GM23338 (cell line): ENCODE data around the gene KCNIP3. TPM values are rescaled to one million over a fixed set of nuclear protein-coding genes. Genes with fewer than 3 reads are reported as not detected.

Experiments used
- ATAC-seq: fragments of 200-7000 bp; cut with Tn5 transposase; 3 replicates; pipeline ENCODE4 v1.9.1; 2020
- DNase-seq: peaks from one replicate; pipeline ENCODE4 v3.0.0-alpha.2; 2015; ENCODE audit warnings: low spot score
- H2AFZ ChIP-seq: fragments of 200-600 bp; sonication (generic); 2 replicates; pipeline ENCODE4 v1.8.0; 2016; ENCODE audit warnings: antibody characterized with exemption, mild to moderate bottlenecking, moderate library complexity
- H3F3A ChIP-seq: fragments of 200-600 bp; sonication (generic); replicated peaks from 2 replicates; pipeline ENCODE4 v1.8.0; 2017; ENCODE audit warnings: antibody characterized with exemption, mixed run types, low read depth
- H3K27ac ChIP-seq: fragments of 200-600 bp; sonication (generic); 2 replicates; pipeline ENCODE4 v1.6.1; 2016; ENCODE audit warnings: low read depth
- H3K27me3 ChIP-seq: fragments of 200-600 bp; sonication (generic); 2 replicates; pipeline ENCODE4 v1.8.0; 2016; ENCODE audit warnings: mild to moderate bottlenecking, mixed run types, moderate library complexity; ENCODE audit not compliant: insufficient read depth
- H3K36me3 ChIP-seq: fragments of 200-600 bp; sonication (generic); 2 replicates; pipeline ENCODE4 v1.8.0; 2016; ENCODE audit warnings: mild to moderate bottlenecking; ENCODE audit not compliant: insufficient read depth
- H3K4me1 ChIP-seq: fragments of 200-600 bp; sonication (generic); 2 replicates; pipeline ENCODE4 v1.8.0; 2016; ENCODE audit warnings: mild to moderate bottlenecking, moderate library complexity; ENCODE audit not compliant: insufficient read depth
- H3K4me2 ChIP-seq: fragments of 200-600 bp; sonication (generic); 2 replicates; pipeline ENCODE4 v1.7.1; 2017; ENCODE audit warnings: mixed run types
- H3K4me3 ChIP-seq: fragments of 200-600 bp; sonication (generic); 2 replicates; pipeline ENCODE4 v1.6.1; 2016; ENCODE audit warnings: mixed run types
- H3K79me2 ChIP-seq: fragments of 200-600 bp; sonication (generic); replicated peaks from 2 replicates; pipeline ENCODE4 v1.8.0; 2017; ENCODE audit warnings: mild to moderate bottlenecking; ENCODE audit not compliant: insufficient read depth
- H3K9me2 ChIP-seq: fragments of 200-600 bp; sonication (generic); 2 replicates; pipeline ENCODE4 v1.8.0; 2017; ENCODE audit not compliant: insufficient read depth
- H4K20me1 ChIP-seq: fragments of 200-600 bp; sonication (generic); replicated peaks from 2 replicates; pipeline ENCODE4 v1.8.0; 2017; ENCODE audit warnings: mild to moderate bottlenecking; ENCODE audit not compliant: insufficient read depth
- H3K27ac Mint-ChIP-seq: 2 replicates; pipeline ENCODE4 v1.8.0; 2020; ENCODE audit warnings: inconsistent platforms, mild to moderate bottlenecking, moderate library complexity, mixed read lengths
- H3K27me3 Mint-ChIP-seq: 3 replicates; pipeline ENCODE4 v1.8.0; 2022; ENCODE audit warnings: low read depth, mild to moderate bottlenecking, moderate library complexity, mixed read lengths, inconsistent platforms; ENCODE audit not compliant: insufficient read depth, poor library complexity
- H3K36me3 Mint-ChIP-seq: 3 replicates; pipeline ENCODE4 v1.8.0; 2021; ENCODE audit warnings: low read depth, mild to moderate bottlenecking, inconsistent platforms, moderate library complexity, mixed read lengths
- H3K4me1 Mint-ChIP-seq: 3 replicates; pipeline ENCODE4 v1.8.0; 2020; ENCODE audit warnings: mild to moderate bottlenecking, inconsistent platforms, mixed read lengths
- H3K4me3 Mint-ChIP-seq: 3 replicates; pipeline ENCODE4 v1.8.0; 2021; ENCODE audit warnings: moderate library complexity, mild to moderate bottlenecking, inconsistent platforms, mixed read lengths
- H3K9me3 Mint-ChIP-seq: 3 replicates; pipeline ENCODE4 v1.8.0; 2020; ENCODE audit warnings: moderate library complexity, mild to moderate bottlenecking, inconsistent platforms, mixed read lengths
- CREB1 ChIP-seq: fragments of 250-450 bp; sonication (Bioruptor Pico); IDR thresholded peaks from 2 replicates; pipeline ENCODE4 v1.5.0; 2020; ENCODE audit warnings: low read depth, mild to moderate bottlenecking, moderate library complexity
- CTCF ChIP-seq, 2 experiments: fragments of 200-600 bp in 1 of 2; sonication (generic) in 1 of 2; conservative IDR thresholded peaks; 2 replicates each; pipeline versions ENCODE4 v1.5.1 to v1.6.1; 2016 to 2017; ENCODE audit warnings: antibody characterized with exemption in 2 of 2, low read depth in 2 of 2, mild to moderate bottlenecking in 2 of 2, moderate library complexity in 1 of 2
- EZH2 ChIP-seq: fragments of 200-600 bp; sonication (generic); IDR thresholded peaks from one replicate; pipeline ENCODE4 v1.8.0; 2017; ENCODE audit warnings: antibody characterized with exemption, mild to moderate bottlenecking, low read depth; ENCODE audit not compliant: unreplicated experiment
- EZH2phosphoT487 ChIP-seq: fragments of 200-600 bp; sonication (generic); IDR thresholded peaks from one replicate; pipeline ENCODE4 v1.8.1; 2018; ENCODE audit warnings: antibody characterized with exemption; ENCODE audit not compliant: unreplicated experiment
- JUNB ChIP-seq: IDR thresholded peaks from one replicate; pipeline ENCODE4 v1.6.1; 2016; ENCODE audit warnings: antibody characterized with exemption; ENCODE audit not compliant: unreplicated experiment
- NANOG ChIP-seq: IDR thresholded peaks from 2 replicates; pipeline ENCODE4 v1.6.1; 2016; ENCODE audit warnings: antibody characterized with exemption, borderline replicate concordance
- POLR2AphosphoS5 ChIP-seq: IDR thresholded peaks from 2 replicates; pipeline ENCODE4 v1.6.1; 2016; ENCODE audit warnings: antibody characterized with exemption, low read depth
- STAT1 ChIP-seq: IDR thresholded peaks from one replicate; pipeline ENCODE4 v1.6.1; 2016; ENCODE audit warnings: antibody characterized with exemption; ENCODE audit not compliant: unreplicated experiment
- ZNF114 ChIP-seq: fragments of 250-450 bp; sonication (Bioruptor Pico); IDR thresholded peaks from 2 replicates; pipeline ENCODE4 v1.5.0; 2020; ENCODE audit warnings: mild to moderate bottlenecking, moderate library complexity
- ZNF331 ChIP-seq: fragments of 250-450 bp; sonication (Bioruptor Pico); IDR thresholded peaks from 2 replicates; pipeline ENCODE4 v1.5.0; 2020; ENCODE audit warnings: low read depth, mild to moderate bottlenecking, moderate library complexity
- ZNF462 ChIP-seq: fragments of 250-450 bp; sonication (Bioruptor Pico); IDR thresholded peaks from 2 replicates; pipeline ENCODE4 v1.5.0; 2020; ENCODE audit warnings: mild to moderate bottlenecking, moderate library complexity
- polyA plus RNA-seq: library from polyadenylated mRNA; unstranded; fragments of >200 nt; fragmentation: Nextera tagmentation; extraction: Ambion mirVana; gene quantifications from 2 replicates; pipeline ENCODE4 v1.2.1, GENCODE V29; 2016
- total RNA-seq: library from RNA; depleted of rRNA; stranded (reverse); fragments of >200 nt; shearing (Covaris generic); gene quantifications from 2 replicates; pipeline ENCODE4 v1.2.3, GENCODE V29; 2014

The KCNIP3 gene
- total and polyA plus RNA-seq, 2 experiments from 2014 or later = 0.32 to 0.83 TPM

GRCh38 chr2:95332036-95332435 lies 34.9 kb downstream of the KCNIP3 start:
- no peaks in the 10 kb centered on the region for H4K20me1 ChIP-seq
- no peaks in the 10 kb centered on the region for H3K79me2 ChIP-seq
- Mint-ChIP-seq H3K4me1 (no peaks in the 10 kb centered on the region), H3K4me3 (no peak overlapping the region), H3K27me3 (peaks cover 11% of the 10 kb centered on the region), H3K9me3 (no peaks in the 10 kb centered on the region), H3K27ac (no peak overlapping the region), H3K36me3 (no peaks in the 10 kb centered on the region)
- TF ChIP-seq ZNF331 (CRISPR knock-in tag) (no peak), CREB1 (CRISPR knock-in tag) (no peak), EZH2 (no peak), NANOG (no peak), STAT1 (no peak), JUNB (no peak)
- H3K9me2 ChIP-seq = no peaks in the 10 kb centered on the region
- no peak overlapping the region for H2AFZ ChIP-seq
- H3K27ac ChIP-seq = no peak overlapping the region
- H3F3A ChIP-seq = no peaks in the 10 kb centered on the region
- no peak overlapping the region for H3K4me2 ChIP-seq
- no peaks in the 10 kb centered on the region for H3K36me3 ChIP-seq
- no peak overlapping the region for H3K4me3 ChIP-seq
- DNase-seq (no peak), ATAC-seq (no peak)
- H3K4me1 ChIP-seq = no peaks in the 10 kb centered on the region
- H3K27me3 ChIP-seq = no peaks in the 10 kb centered on the region

GRCh38 chr2:95333056-95333455 lies 35.9 kb downstream of the KCNIP3 start:
- Mint-ChIP-seq H3K27me3 (peaks cover 11% of the 10 kb centered on the region), H3K27ac (no peak overlapping the region), H3K36me3 (no peaks in the 10 kb centered on the region), H3K4me3 (no peak overlapping the region), H3K4me1 (no peaks in the 10 kb centered on the region), H3K9me3 (no peaks in the 10 kb centered on the region)
- no peaks in the 10 kb centered on the region for H3F3A ChIP-seq
- no peak overlapping the region for H3K27ac ChIP-seq
- no peaks in the 10 kb centered on the region for H3K36me3 ChIP-seq
- no peaks in the 10 kb centered on the region for H4K20me1 ChIP-seq
- DNase-seq (no peak), ATAC-seq (no peak)
- no peak overlapping the region for H2AFZ ChIP-seq
- H3K4me3 ChIP-seq = no peak overlapping the region
- H3K4me2 ChIP-seq = no peak overlapping the region
- no peaks in the 10 kb centered on the region for H3K27me3 ChIP-seq
- no peaks in the 10 kb centered on the region for H3K79me2 ChIP-seq
- H3K9me2 ChIP-seq = no peaks in the 10 kb centered on the region
- H3K4me1 ChIP-seq = no peaks in the 10 kb centered on the region
- TF ChIP-seq STAT1 = no peak
- no peak for TF ChIP-seq NANOG
- no peak for TF ChIP-seq EZH2
- TF ChIP-seq ZNF114 (CRISPR knock-in tag) = no peak
- no peak for TF ChIP-seq CTCF (conservative IDR thresholded peaks at IDR 0.05; ENCODE audit: low read depth in 2 of 2)
- no peak for TF ChIP-seq POLR2AphosphoS5
- no peak for TF ChIP-seq JUNB
- TF ChIP-seq EZH2phosphoT487 = no peak
- no peak for TF ChIP-seq CREB1 (CRISPR knock-in tag)
- no peak for TF ChIP-seq ZNF462 (CRISPR knock-in tag)
- TF ChIP-seq ZNF331 (CRISPR knock-in tag) = no peak
